VCaP (cell line): ENCODE results near the gene ANLN.
"Not testable (repeated sequence)": the region's sequence is repeated elsewhere in the genome, so short reads cannot be mapped to it uniquely, and the experiment has no call there.

Experiments used
- H3K27ac ChIP-seq: fragments of 450-650 bp; 2 replicates; pipeline ENCODE4 v1.5.1; 2017
- TF ChIP-seq, protein P1 (sequence below): fragments of 450-650 bp; conservative IDR thresholded peaks from 2 replicates; pipeline ENCODE4 v1.5.1; 2017; ENCODE audit warnings: mild to moderate bottlenecking, moderate library complexity

Gene ANLN

DNA sequence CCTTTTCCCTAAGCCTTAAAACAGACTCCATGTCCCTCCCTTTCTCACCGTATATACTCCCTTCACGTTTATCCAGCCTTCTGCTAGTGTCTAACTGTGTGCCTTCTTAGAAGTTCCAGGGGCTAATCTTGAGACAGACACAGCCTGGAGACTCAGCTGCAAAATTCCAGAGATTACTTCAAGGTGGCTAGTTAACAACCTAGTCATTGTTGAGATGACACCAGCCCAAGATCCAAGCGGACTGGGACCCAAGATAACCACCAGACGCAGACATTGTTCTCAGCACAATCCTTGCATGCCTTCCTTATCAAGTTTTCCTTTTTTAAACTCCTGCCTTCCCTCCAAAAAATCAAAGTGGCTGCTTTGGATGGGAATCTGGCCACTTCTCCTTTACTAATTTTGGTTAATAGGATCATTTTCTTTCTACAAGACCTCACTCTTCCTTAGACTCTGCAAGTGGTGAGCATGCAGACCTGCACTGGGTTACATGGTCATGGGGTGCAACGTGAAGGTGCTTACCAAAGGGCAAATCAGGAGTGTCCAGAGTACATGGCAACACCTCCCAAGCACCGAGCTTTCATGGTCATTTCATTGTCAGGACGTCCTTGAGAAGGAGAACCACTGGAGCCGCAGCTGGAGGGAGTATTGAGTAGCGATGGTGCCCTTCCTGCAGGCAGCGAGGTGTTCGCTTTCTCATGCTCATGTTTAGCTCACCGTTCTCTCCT lies 69.7 kb downstream of the ANLN start:
- TF ChIP-seq, protein P1, sequence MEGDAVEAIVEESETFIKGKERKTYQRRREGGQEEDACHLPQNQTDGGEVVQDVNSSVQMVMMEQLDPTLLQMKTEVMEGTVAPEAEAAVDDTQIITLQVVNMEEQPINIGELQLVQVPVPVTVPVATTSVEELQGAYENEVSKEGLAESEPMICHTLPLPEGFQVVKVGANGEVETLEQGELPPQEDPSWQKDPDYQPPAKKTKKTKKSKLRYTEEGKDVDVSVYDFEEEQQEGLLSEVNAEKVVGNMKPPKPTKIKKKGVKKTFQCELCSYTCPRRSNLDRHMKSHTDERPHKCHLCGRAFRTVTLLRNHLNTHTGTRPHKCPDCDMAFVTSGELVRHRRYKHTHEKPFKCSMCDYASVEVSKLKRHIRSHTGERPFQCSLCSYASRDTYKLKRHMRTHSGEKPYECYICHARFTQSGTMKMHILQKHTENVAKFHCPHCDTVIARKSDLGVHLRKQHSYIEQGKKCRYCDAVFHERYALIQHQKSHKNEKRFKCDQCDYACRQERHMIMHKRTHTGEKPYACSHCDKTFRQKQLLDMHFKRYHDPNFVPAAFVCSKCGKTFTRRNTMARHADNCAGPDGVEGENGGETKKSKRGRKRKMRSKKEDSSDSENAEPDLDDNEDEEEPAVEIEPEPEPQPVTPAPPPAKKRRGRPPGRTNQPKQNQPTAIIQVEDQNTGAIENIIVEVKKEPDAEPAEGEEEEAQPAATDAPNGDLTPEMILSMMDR, result no peak
- no peak overlapping the region for H3K27ac ChIP-seq

- no peak overlapping the region for H3K27ac ChIP-seq
- TF ChIP-seq, protein P1, result no peak
Observed at GRCh38 chr7:36460811-36461429, 71.3 kb downstream of the ANLN start.

DNA sequence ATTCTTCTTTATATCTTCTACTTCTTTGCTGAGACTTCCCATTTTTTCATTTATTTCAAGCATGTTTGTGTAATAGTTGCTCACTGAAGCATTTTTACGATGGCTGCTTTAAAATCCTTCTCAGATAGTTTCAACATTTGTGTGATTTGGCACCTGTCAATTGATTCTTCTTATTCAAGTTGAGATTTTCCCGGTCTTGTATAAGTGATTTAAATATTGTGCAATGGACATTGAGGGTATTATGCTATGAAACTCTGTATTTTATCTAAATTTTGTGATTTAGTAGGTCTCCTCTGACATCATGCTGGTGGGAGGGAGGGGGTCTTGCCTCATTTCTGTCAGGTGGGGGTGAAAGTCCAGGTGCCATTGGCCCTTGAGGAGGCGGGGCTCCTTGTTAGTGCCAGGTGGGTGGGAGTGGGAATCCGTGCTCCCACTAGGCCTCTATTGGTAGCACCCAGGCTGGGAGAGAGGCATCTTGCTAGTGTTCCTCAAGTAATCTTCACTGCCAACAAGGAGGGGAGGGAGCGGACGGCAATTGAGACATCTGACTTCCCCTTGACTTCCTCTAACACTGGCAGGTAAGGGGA lies 73.0 kb downstream of the ANLN start:
- no peak overlapping the region for H3K27ac ChIP-seq
- TF ChIP-seq, protein P1, result no peak

GRCh38 chr7:36464271-36464670 lies 74.6 kb downstream of the ANLN start:
- no peak overlapping the region for H3K27ac ChIP-seq
- TF ChIP-seq, protein P1, result no peak

DNA sequence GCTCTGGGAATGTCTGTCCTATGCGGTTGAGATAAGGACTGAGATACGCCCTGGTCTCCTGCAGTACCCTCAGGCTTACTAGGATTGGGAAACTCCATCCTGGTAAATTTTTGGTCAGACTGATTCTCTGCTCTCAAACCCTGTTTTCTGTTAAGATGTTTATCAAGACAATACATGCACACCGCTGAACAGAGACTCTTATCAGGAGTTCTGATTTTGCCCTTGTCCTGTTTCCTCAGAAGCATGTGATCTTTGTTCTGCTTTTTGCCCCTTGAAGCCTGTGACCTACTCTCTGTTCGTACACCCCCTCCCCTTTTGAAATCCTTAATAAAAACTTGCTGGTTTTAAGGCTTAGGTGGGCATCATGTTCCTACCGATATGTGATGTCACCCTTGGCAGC lies 76.3 kb downstream of the ANLN start:
- not testable (repeated sequence) for H3K27ac ChIP-seq

DNA sequence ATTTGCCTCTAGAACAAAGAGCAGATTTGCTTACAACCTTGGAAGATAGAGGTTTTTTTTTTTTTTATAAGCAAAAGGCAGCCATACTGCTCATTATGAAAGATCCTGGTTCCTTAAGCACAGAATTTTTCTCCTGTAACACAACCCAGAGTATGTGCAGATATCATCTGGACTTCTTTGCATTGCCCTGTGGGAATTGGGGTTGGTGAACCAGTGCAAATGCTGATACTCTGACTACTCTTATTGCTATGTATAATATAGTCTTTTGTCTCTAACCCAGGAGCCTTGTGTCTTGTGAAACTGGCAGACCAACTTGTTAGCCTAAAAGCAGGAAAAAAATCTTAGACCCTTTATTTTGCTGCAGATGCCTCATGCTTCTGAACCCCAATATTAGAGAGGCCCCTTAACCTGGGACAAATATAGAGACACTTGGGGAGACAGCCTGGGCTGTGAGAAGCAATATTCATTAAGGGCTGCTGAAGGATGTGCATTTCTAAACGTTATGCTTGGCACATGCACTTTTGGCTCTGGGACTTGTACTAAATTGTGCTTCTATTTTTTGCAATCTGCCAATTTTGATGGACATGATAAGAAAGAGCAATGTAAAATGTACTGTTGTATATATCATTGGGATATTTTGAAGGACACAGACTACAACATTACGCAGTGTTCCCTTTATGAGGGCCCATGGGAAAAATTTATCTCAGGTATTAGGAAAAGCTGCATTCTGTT lies 78.9 kb downstream of the ANLN start:
- H3K27ac ChIP-seq, result no peak overlapping the region
- TF ChIP-seq, protein P1, result no peak

- H3K27ac ChIP-seq, result no peak overlapping the region
- TF ChIP-seq, protein P1, result no peak
Observed at GRCh38 chr7:36469236-36469635, 79.6 kb downstream of the ANLN start.
